SIG-M5 treated with dmso at 0.1 percent for 504 hours (cell line): Measurements from ENCODE around the gene LRRC75B.
"Not testable (repeated sequence)": the region's sequence is repeated elsewhere in the genome, so short reads cannot be mapped to it uniquely, and the experiment has no call there.

Source experiments
- DNase-seq: peaks from one replicate; lab custom pipeline; 2025; ENCODE audit not compliant: unreplicated experiment; lab: John Stamatoyannopoulos, UW

Gene LRRC75B

GRCh38 chr22:24555165-24556039, 37.5 kb downstream of the LRRC75B start, which contains the start of gene SNRPD3:
SNRPD3 (plus strand) TSS chr22:24555999; CDS start chr22:24557675, 1,676 bp downstream.
- peak; percentile 94 for DNase-seq

- DNase-seq: peak; percentile 32
Measured at GRCh38 chr22:24554313-24555164, 38.3 kb downstream of the LRRC75B start, which contains the start of gene GUCD1. GUCD1 (minus strand) TSS chr22:24555138; CDS start chr22:24554991, 147 bp downstream.

DNA sequence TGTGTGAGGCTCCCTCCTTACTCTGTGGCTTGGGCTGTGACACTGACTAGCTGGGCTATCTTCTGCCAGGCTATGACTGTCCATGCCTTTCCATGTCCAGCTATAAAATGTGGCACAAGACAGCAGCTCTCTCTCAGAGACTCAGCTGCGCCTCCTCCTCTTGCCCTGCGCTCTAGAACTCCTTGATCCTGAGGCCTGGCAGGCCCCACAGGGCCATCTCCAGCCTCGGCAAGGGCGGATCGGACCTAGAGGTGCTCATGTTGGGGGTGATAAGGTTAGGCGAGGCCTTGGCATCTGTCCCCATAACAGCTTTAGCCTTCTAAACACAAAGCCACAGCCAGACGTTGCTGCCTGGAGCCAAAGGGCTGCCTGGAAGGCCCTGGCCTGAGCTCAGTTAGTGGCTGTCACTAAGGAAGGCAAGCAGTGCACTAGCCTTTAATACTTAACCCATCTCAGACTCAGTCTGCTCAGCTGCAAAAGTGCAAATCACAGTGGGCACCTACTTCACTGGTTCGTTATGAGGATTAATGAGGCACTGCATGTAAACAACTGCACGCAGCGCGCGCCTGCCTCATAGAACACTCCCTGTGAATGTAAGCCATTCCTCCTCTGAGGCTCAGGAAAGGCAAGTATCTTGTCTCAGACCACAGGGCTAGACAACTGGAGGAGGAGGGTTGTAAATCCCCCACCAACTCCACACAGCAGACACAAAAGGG, 39.1 kb downstream of the LRRC75B start:
- DNase-seq: no peak

- not testable (repeated sequence) for DNase-seq
Measured at GRCh38 chr22:24552503-24553286, 40.2 kb downstream of the LRRC75B start.

DNA sequence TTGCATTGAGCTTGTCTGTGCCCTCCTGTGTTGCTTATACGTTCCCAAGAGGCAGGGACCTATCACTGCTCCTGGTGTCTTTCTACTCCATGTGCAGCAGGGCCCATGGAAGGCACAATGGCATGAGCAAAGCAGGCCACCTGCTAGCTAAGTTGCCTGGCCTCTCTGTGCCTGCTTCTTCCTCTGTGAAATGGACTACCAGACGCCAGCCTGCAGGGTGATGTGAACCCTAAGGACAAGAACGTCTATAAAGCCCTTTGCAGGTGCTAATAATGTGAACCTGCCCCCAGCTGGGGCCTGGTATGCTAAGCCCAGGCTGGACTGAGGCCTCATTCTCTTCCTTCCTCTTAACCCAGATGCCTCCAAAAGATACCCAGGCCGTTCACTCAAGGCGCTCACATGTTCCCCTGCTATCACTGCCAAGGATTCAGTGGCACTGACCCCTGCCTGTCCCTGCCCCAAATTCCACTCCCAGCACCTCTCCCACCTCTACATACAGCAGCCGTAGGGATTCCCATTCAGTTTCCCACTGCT, 41.9 kb downstream of the LRRC75B start:
- no peak for DNase-seq

DNA sequence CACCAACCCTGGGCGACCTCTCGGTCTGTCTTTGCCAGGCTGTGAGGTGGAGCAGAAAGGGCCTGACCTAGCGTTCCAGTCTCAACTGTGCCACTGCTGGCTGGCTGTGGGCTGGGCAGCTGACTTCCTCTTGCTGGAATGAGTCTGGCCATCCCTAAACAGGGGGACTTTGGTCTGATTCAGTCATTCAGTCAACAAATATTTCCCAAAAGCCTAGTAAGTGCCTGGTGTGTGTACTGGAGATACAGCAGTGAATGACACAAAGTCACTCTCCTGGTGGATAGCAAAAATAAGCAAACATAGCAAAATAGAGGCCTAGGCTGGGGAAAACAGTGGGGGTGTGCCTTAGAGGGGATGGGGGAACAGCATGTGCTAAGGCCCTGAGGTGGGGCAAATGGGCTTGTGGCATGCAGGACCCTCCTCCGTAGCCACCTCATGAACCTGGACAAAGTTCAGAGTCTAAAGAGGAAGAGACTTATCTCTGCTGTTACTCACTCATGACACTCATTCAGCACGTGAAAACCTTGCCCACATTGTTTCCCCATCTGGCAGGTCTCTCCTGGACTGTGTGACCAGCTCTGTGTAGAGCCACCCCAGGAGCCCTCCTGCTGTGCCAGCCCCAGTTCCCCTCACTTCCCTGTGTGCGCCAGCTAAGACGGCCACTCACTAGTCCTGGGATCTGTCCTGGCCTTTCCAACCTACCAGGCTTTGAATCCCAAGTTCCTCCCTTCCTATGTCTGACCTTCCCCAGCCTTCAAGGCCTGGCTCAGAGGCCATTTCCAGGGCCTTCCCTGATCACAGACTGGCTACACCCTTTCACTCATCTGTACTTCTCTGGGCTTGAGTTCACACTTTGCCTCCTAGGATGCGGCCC, 42.6 kb downstream of the LRRC75B start:
- no peak for DNase-seq

DNA sequence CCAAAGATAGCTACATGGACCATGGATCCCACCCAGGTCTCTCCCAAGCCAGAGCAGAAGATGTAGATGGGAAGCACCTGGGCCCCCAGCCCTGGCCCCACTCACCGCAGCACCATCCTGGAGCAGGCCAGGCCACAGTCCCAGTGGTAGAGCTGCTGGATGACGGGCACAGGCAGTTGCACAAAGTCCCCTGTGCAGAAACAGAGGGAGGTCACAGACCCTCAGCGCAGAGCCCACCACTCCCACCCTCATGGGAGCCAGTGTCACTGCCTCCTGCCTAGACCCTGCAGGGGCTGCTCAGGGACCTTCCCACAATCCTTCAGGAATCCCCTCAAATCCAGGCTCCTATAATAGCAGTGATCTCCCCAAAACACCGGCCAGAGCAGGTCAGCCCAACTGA, 44.1 kb downstream of the LRRC75B start:
- no peak for DNase-seq

- no peak for DNase-seq
Measured at GRCh38 chr22:24543679-24544243, 49.1 kb downstream of the LRRC75B start.

DNA sequence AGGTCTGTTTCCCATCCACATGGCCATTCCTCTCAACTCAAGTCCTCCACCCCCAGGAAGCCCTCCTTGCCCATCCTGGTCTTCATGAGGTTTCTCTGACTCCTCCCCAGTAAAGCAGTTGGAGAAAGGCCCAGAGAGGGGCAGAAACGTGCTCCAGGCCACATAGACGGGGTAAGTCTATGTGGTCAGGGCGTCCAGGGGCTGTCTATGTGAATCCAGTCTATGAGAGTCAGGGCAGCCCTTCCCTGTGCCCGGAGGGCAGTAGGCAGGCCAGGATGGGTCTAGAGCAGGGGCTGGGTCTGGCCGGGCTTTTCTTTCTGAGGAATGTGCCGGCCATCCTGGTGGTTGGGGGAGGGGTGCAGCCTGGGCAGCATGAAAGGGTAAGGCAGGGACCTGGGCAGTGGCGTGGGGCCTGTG, 49.7 kb downstream of the LRRC75B start:
- no peak for DNase-seq

DNA sequence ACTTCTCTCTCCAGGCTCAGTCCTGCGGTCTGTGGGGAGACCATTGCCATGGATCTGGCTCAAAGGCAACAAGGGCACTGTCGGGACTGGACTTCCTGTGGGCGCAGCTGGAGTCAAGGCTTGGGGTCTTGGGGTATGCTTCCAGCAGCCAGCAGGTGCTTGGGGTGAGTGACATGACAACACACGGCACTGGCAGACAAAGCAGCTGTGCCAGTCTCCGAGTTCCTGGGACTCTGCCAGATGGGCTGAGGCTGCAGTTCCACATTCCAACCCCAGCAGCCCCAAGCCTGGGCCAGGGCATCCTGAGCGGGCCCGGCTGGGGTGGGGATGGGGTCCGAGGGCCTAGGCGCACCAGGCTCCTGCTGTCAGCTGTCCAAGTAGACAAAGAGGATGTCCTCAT, 50.2 kb downstream of the LRRC75B start:
- no peak for DNase-seq

DNA sequence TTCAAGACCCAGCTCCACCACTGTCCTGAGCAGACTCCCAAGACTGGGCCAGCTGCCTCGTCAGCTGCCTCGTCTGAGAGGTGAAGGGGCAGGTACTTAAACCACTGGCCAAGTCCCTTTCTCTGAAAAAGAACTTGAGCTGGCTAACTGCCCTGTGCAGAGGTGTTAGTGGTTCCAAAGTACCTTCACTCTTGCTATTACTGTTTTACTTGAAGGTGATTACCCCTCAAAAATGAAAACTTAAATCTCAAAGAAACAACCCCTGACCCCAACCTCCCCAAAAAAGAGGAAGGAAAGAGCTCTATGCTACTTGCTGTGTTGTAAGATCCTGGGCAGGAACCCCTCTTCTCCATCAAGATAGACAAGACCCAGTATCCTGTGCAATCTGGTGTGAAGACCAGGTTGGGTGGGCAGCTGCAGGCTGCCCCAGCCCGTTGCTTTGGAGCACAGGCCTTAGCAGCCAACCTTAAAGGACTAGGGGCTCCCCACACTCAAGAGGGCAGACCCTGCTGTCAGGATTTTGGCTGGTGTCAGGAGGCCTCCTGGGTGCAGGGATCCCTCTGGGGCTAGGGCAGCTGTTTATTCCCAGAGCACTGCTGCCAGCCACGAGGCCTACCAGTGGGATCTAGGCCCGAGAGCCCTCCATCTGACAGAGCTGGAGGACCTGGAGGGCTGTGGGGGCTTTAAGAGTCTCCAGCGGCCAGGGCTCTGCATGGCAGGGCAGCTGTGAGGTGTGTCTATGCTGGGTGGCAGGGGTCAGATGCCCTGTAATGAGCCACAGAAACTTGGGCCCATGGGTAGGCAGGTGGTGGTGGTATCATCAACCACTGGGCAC, 51.0 kb downstream of the LRRC75B start:
- no peak for DNase-seq

DNA sequence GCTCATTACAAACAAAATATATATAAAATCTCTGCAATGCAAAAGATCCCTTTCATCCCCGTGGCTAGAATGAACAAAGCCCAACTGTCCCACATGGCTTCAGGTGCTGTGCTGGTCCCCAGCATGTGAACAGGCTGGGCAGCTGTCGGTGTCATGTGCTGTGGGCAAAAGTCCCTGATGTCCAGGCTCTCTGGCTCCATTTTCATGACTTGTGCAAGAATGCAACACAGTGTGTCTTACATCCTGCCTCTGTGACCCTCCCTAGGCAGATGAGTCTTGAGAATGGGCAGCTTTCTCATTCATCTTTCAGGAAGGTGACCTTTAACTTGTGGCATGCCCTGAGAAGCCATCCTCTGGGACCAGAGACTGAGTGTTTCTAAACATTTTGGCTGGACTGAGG, 52.4 kb downstream of the LRRC75B start:
- DNase-seq: no peak

DNA sequence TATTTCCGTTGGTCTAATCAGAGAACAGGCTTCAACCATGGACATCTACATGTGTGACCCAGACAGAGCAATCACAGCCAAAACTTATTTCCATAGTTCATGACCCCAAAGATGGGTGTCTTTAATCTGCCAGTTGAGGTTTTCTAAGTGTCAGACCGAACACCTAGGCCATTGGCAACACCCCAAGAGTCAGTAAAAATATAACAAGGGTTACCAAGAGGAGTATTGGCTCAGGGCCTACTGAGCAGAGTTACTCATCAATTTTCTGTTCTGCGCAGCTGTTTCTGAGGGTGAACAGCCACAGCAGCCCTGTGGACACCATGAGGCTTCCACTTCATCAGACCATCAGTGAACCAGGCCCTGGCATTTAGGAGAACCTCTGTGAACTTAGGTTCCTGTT, 56.8 kb downstream of the LRRC75B start:
- DNase-seq: no peak
